ENCODE data around the gene GHITM.
"Not testable (repeated sequence)": the region's sequence is repeated elsewhere in the genome, so short reads cannot be mapped to it uniquely, and the experiment has no call there.

GHITM gene

DNA sequence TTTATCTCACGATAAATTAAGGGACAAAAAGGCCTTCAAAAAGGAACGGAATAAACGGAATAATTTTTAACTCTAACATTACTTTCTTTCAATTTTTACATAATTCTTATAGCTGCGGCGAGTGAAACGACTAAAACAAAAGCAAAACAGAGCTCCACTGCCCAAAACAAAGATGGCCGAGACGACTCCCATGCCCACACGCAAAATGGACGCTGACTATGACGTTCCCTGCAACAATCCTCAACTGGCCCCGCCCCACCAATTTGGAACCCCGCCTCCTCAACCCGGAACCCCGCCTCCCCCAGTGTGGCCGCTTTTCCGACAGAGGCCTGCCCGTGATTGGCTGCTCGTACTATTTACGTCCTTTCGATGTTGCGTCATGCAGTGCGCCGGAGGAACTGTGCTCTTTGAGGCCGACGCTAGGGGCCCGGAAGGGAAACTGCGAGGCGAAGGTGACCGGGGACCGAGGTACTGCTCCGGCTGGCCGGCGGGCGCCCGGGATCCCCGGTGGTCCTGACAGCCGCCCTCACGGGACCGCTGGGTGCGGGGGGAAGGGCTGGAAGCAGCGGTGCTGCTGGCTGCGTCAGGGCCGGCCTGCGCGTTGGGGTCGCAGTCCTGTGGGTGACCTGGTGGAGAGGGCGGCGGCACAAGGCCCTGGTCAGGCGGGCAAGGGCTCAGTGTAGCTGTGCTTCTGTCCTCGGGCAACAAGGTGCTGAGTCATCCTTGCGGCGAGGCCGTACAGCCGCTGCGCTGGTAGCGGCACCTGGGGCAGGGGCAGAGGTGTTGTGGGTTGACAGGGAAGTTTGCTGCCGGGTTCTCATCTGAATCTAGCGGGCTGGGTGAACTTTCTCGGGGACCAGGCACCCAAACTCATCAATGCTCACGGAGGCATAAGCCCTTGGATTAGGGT lies at the start of gene GHITM:
Gene GHITM, plus strand, starts transcription at position 384 of the 910 bp plus-strand sequence. CDS start 1,992 bp downstream, outside the sequence.
- peak; percentile 72 to 87 for DNase-seq

GRCh38 chr10:84095811-84096497 lies 43.4 kb upstream of the GHITM start:
- DNase-seq = no peak

DNA sequence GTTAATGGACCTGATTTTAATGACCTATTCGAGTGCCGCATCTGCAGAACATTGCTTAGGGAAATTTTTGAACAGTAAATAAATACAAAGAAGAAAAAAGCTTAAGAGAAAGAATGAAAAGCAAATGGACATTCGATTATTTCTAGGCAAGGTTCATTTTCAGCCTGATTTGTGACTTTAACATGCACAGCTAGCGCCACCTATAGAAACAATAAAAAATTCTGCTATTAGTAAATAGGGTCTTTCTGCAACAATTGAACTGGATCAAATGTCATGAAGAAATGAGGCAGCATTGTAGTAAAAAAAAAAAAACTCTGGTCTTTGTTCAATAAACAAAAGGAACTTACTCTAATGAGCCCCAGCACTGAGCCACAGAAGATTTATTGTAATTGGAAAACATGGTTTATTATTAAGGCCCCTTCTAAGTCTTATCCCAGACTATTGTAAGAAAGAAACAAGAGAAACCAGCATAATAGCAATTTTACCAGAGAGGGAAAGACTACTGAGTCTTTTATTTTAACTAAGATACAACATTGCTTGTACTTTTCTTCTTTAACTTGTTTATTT lies 41.4 kb upstream of the GHITM start:
- peak in 1 of 2 experiments; percentile 6 for DNase-seq

GRCh38 chr10:84098667-84099066 lies 40.6 kb upstream of the GHITM start:
- no peak for DNase-seq

DNA sequence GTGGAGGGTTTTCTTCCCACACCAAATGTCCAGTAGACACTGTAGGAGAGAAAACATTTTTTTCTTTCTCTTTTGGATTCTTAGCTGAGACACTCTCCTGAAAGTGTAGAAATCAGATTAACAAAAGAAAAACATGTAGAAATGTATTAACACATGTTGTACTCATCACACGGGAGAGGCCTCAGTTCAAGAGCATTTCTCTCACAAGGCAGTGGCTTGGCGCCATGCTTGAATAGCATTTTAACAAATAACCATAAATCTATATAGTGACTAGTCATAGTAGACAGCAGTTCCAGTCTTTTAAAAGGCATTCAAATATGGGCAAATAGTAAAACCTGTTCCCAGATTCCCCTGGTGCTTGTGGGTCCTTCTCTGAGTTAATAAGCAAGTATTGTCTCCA lies 38.3 kb upstream of the GHITM start:
- no peak for DNase-seq

DNA sequence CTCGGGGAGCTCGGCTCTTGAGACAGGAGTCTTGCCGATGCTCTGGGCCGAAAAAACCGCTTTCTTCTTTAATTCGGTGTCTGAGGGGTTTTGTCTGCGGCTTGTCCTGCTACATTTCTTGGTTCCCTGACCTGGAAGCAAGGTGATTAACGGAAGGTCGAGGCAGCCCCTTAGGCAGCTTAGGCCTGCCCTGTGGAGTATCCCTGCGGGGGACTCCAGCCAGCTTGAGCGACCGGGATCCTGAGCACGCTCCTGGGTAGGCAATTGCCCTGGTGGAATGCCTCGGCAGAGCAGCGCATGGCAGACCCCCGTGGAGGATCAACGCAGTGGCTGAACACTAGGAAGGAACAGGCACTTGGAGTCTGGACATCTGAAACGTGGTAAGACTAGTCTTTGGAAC lies 30.5 kb upstream of the GHITM start:
- DNase-seq = no peak

DNA sequence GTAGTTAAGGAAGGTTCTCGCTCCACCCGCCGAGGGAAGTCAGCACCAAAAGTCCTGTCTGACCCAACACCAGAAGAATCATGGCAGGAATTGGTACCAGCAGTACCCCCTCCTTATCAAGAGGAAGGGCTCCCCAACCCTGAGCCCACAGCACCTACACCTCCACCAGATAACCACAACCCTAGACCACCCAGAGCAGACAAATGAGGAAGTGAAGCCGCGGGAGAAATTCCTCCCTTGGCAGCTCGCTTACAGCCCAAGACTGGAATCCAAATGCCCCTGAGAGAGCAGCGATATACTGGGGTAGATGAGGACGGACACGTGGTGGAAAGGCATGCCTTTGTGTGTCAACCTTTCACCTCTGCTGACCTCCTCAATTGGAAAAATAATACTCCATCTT lies 29.5 kb upstream of the GHITM start:
- DNase-seq = not testable (repeated sequence)

DNA sequence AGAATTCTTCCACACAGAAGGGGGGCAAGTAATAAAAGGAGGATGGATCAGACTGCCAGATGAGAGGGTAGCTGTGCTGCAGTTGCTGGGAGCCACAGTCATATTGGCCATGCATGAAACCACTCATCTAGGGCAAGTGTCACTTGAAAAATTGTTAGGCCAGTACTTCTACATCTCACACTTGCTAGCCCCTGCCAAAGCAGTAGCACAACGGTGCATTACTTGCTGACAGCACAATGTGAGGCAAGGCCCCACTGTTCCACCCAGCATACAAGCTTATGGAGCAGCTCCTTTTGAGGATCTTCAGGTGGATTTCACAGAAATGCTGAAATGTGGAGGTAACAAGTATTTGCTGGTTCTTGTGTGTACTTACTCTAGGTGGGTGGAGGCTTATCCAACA lies 25.8 kb upstream of the GHITM start:
- not testable (repeated sequence) for DNase-seq

GRCh38 chr10:84114088-84114667 lies 25.1 kb upstream of the GHITM start:
- DNase-seq = no peak

GRCh38 chr10:84117204-84117603 lies 22.1 kb upstream of the GHITM start:
- DNase-seq = not testable (repeated sequence)

DNA sequence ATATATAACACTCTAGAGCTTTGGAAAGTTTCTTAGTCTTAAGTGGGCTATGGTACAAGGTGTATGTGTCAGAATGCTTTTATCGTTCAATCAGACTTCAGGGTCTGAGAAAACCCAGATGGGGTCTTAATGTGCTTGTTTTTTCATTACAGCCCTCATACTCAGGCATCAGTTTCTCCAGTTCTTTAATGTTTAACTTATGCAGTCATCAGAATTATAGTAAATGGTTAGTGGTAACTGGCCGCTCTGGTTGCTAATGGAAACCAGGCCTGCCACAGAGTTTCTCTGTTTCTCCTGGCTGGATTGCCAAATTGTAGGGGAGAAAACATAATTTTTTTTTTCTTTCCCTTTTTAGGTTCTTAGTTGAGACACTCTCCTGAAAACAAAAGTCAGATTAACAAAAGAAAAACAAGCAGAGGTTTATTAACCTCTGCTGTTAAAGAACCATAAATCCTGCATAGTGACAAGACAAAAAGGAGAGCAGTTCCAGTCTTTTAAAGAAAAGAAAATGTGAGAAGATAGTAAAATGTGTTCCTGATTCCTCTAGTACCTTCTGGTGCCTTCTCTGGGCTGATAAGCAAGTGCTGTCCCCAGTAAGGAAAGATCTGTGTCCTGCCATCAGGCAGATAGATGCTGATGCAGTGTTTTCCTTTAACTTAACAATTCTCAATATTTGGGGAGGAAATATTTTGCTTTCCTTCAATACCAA lies 21.5 kb upstream of the GHITM start:
- DNase-seq = no peak

DNA sequence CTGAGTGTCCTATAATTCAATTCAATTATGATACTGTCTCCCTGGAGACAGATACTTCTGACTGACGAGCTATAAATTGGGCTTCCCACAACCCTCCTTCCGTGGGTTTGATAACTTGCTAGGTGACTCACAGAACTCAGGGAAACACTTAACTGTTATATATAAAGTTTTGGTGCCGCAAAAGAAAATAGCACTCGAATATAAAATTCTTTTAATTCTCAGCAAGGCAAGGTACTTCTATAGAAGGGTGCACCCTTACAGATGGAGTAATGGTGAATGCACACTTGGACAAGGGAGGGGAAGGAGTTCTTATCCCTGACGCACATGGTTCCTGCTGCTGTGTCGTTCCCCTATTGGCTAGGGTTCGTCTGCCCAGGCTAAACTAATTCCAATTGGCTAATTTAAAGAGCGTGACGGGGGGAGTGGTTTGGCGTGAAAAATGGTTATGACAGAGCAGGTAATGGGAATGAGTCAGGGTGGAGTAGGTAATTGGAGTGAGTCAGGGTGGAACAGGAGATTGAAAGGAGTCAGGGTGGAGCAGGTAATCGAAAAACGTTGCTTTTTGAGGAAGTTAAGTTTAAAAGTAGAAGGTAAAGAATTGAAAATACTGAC lies 20.8 kb upstream of the GHITM start:
- DNase-seq = no peak

DNA sequence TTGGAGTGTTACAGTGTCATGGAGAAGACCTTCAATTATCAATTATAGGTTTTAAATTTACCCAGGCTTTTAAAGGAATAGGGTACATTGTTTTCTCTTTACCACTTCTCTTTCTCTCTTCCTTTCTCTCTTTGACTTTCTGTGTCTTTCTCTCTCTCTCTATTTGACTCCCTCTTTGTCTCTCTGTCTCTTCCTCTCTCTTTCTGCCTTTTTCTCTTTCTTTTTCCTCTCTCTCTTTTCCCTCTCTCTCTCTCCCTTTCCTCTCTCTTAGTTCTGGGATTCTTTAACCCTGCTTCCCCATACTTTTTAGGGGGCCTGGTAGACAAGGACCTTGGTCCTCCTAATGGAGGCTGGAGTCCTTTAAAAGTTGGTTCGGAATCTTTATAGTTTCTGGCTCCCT lies 15.9 kb upstream of the GHITM start:
- DNase-seq = no peak

DNA sequence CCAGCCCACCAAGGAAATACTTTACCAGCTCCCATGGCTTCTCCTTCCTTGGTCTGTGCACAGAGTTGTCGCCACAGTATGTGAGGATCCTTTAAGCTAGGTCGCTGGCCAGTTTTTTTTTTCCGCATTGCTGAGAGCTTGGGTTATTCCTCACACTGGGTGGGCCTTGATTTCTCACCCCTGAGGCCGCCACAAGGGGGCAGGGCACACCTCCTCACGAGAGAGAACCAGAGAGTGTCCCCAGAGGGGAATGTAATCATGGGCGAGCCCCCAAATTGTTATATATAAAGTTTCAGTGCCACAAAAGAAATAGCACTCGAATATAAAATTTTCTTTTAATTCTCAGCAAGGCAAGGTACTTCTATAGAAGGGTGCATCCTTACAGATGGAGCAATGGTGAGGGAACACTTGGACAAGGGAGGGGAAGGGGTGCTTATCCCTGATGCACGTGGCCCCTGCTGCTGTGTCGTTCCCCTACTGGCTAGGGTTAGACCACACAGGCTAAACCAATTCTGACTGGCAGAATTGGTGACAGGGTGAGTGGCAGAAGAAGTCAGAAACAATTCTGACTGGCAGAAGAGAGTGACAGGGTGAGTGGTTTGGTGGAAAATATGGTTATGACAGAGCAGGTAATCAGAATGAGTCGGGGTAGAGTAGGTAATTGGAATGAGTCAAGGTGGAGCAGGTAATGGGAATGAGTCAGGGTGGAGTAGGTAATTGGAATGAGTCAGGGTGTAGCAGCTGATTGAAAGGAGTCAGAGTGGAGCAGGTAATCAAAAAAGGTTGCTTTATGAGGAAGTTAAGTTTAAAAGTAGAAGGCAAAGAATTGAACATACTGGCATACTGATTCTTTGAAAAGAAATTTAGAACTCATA lies 13.2 kb upstream of the GHITM start:
- DNase-seq = not testable (repeated sequence)

- no peak for DNase-seq
Measured at GRCh38 chr10:84126785-84127167, 12.5 kb upstream of the GHITM start.

DNA sequence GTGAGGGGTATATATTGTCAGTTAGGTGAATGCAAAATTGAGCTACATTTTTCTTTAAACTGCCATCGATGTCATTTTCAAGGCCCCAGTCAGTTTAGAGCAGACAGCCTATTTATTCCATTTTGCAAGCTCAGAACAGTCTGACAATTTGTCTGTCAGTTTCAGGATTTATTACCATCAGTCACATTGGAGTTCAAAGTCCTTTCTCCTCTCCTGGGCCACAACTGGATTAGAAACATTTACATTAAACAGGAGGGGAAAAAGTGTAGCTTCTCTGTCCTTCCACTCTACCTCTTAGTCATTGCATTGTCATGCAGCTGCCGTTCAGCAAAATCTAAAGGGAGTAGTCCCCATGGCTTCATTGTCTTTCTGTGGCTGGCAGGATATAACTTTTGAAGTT lies 3.5 kb upstream of the GHITM start:
- no peak for DNase-seq

- no peak for DNase-seq
Measured at GRCh38 chr10:84137811-84138210, 1.5 kb upstream of the GHITM start.

GRCh38 chr10:84138478-84139125 lies 707 bp upstream of the GHITM start:
- no peak for DNase-seq

- no peak for DNase-seq
Measured at GRCh38 chr10:84140036-84140379, 699 bp downstream of the GHITM start.

GRCh38 chr10:84147347-84147746 lies 8.0 kb downstream of the GHITM start:
- DNase-seq = no peak

Data from NCI-H524 (cell line).